DND-41 (cell line): Measurements from ENCODE around the gene KCNJ15.

Experiments
- ATAC-seq: fragments of 200-7000 bp; cut with Tn5 transposase; 3 replicates; pipeline ENCODE4 v1.9.1; 2021; ENCODE audit warnings: low read depth; ENCODE audit not compliant: insufficient read depth
- DNase-seq: peaks from one replicate; pipeline ENCODE4 v3.0.0-alpha.2; 2020
- H2AFZ ChIP-seq: 2 replicates; pipeline ENCODE4 v1.6.0; 2012; ENCODE audit warnings: low read depth, low read length
- H3K27ac ChIP-seq: 2 replicates; pipeline ENCODE4 v1.5.1; 2012; ENCODE audit warnings: low read length, inconsistent platforms
- H3K27me3 ChIP-seq: fragments of 200-600 bp; sonication (generic); 2 replicates; pipeline ENCODE4 v1.6.0; 2012; ENCODE audit warnings: low read length, mild to moderate bottlenecking, inconsistent platforms; ENCODE audit not compliant: insufficient read depth, poor library complexity
- H3K36me3 ChIP-seq: 2 replicates; pipeline ENCODE4 v1.5.1; 2012; ENCODE audit warnings: low read length, inconsistent platforms; ENCODE audit not compliant: insufficient read depth
- H3K4me1 ChIP-seq: 2 replicates; pipeline ENCODE4 v1.5.1; 2012; ENCODE audit warnings: mild to moderate bottlenecking, low read length; ENCODE audit not compliant: insufficient read depth
- H3K4me2 ChIP-seq: 2 replicates; pipeline ENCODE4 v1.6.0; 2012; ENCODE audit warnings: mild to moderate bottlenecking, moderate library complexity, low read length, inconsistent platforms; ENCODE audit not compliant: insufficient read depth
- H3K4me3 ChIP-seq, 2 experiments: fragments of 200-600 bp in 1 of 2; shearing (Covaris generic) in 1 of 2; 2 replicates each; pipeline ENCODE4 v1.5.1; 2012 to 2016; ENCODE audit warnings: inconsistent platforms in 2 of 2, low read length in 2 of 2, mild to moderate bottlenecking in 2 of 2, low read depth in 1 of 2, moderate library complexity in 1 of 2
- H3K79me2 ChIP-seq: 2 replicates; pipeline ENCODE4 v1.6.0; 2012; ENCODE audit warnings: low read length, inconsistent platforms; ENCODE audit not compliant: insufficient read depth
- H3K9ac ChIP-seq: 2 replicates; pipeline ENCODE4 v1.6.0; 2012; ENCODE audit warnings: low read depth, mild to moderate bottlenecking, inconsistent platforms, low read length, moderate library complexity
- H3K9me3 ChIP-seq: 2 replicates; pipeline ENCODE4 v1.5.1; 2012; ENCODE audit warnings: low read length, moderate library complexity, mild to moderate bottlenecking, inconsistent platforms; ENCODE audit not compliant: insufficient read depth, severe bottlenecking
- H4K20me1 ChIP-seq: 2 replicates; pipeline ENCODE4 v1.6.0; 2012; ENCODE audit warnings: low read length; ENCODE audit not compliant: insufficient read depth
- CTCF ChIP-seq: IDR thresholded peaks from 2 replicates; pipeline ENCODE4 v1.5.1; 2012; ENCODE audit warnings: borderline replicate concordance, low read length, moderate library complexity, mild to moderate bottlenecking; ENCODE audit not compliant: poor library complexity, severe bottlenecking; ENCODE audit errors: extremely low read depth
- EZH2 ChIP-seq: IDR thresholded peaks from 3 replicates; pipeline ENCODE4 v1.6.1; 2012; ENCODE audit warnings: borderline replicate concordance, low read depth, mild to moderate bottlenecking, moderate library complexity, low read length, inconsistent platforms; ENCODE audit not compliant: severe bottlenecking

The KCNJ15 gene

GRCh38 chr21:38280867-38281266 lies 24.1 kb downstream of the KCNJ15 start:
- peaks cover 5% of the 10 kb centered on the region for H3K27me3 ChIP-seq
- no peak overlapping the region for H3K4me2 ChIP-seq
- H2AFZ ChIP-seq: no peak overlapping the region
- no peak for TF ChIP-seq EZH2
- no peak for TF ChIP-seq CTCF
- H3K4me3 ChIP-seq: no peak overlapping the region
- no peak for DNase-seq
- H4K20me1 ChIP-seq: no peaks in the 10 kb centered on the region
- ATAC-seq: no peak
- no peak overlapping the region for H3K27ac ChIP-seq
- H3K36me3 ChIP-seq: no peaks in the 10 kb centered on the region
- H3K4me1 ChIP-seq: no peaks in the 10 kb centered on the region
- H3K79me2 ChIP-seq: no peaks in the 10 kb centered on the region
- no peaks in the 10 kb centered on the region for H3K9me3 ChIP-seq
- no peak overlapping the region for H3K9ac ChIP-seq

GRCh38 chr21:38282921-38283320 lies 26.1 kb downstream of the KCNJ15 start:
- TF ChIP-seq EZH2 (no peak), CTCF (no peak)
- DNase-seq (no peak), ATAC-seq (no peak)
- Histone ChIP-seq H3K27ac (no peak overlapping the region), H3K36me3 (no peaks in the 10 kb centered on the region), H3K4me1 (no peaks in the 10 kb centered on the region), H3K4me3 (no peak overlapping the region), H3K9ac (no peak overlapping the region), H4K20me1 (no peaks in the 10 kb centered on the region), H3K9me3 (no peaks in the 10 kb centered on the region), H3K79me2 (no peaks in the 10 kb centered on the region), H3K27me3 (peaks cover 7% of the 10 kb centered on the region), H3K4me2 (no peak overlapping the region), H2AFZ (no peak overlapping the region)

DNA sequence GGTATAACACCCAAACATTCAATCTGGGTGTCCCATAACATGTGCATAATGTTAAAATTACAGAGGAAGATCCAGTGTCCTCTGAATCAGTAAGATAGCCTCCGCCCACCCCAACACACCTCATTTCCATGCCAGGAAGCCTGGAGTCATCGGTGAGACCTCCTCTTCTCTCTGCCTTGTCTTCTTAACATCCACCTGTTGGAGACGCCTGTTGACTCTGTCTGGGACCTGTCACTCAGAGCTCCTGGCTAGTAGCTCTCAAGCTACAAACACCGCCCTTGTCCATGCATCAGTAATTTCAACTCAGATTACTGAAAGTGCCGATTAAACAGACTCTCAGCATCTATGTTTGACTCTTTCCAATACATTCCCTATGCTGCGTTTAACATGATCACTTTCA lies 27.4 kb downstream of the KCNJ15 start:
- no peaks in the 10 kb centered on the region for H3K9me3 ChIP-seq
- peaks cover 10% of the 10 kb centered on the region for H3K27me3 ChIP-seq
- H2AFZ ChIP-seq: no peak overlapping the region
- no peaks in the 10 kb centered on the region for H3K36me3 ChIP-seq
- no peak for ATAC-seq
- no peak for DNase-seq
- TF ChIP-seq CTCF (no peak), EZH2 (no peak)
- no peaks in the 10 kb centered on the region for H3K79me2 ChIP-seq
- no peaks in the 10 kb centered on the region for H4K20me1 ChIP-seq
- H3K9ac ChIP-seq: no peak overlapping the region
- H3K4me3 ChIP-seq: no peak overlapping the region
- H3K4me2 ChIP-seq: no peak overlapping the region
- H3K4me1 ChIP-seq: no peaks in the 10 kb centered on the region
- no peak overlapping the region for H3K27ac ChIP-seq
